Cardiac septum (tissue), 1 donor: ENCODE measurements around the gene FOS. TPM values are rescaled to one million over a fixed set of nuclear protein-coding genes. Genes with fewer than 3 reads are reported as not detected.

Experiments
- DNase-seq: peaks from one replicate; pipeline ENCODE4 v3.0.0-alpha.2; 2020; ENCODE audit warnings: low spot score
- intact Hi-C: fragments of 100-400 bp; cut with DNase I; formaldehyde crosslinking; loops from one replicate; pipeline ENCODE4 v1.14.0; 2022
- total RNA-seq: library from RNA; stranded (reverse); fragmentation: NEBNext Ultra II Directional; extraction: Animal tissue kit (Norgen Biotek cat#: 25700); gene quantifications from one replicate; pipeline ENCODE4 v1.2.1, GENCODE V29; 2021
- donor health status: DM: no; HTN: no; CAD: no.

The FOS gene
- total RNA-seq, 1 donor from 2014 or later: 25.8 TPM

- intact Hi-C loops: no loop called here
- DNase-seq: no peak
Measured at GRCh38 chr14:75249251-75249957, 29.2 kb upstream of the FOS start.

GRCh38 chr14:75249958-75250336, 28.7 kb upstream of the FOS start:
- DNase-seq: no peak
- intact Hi-C loops: no loop called here

GRCh38 chr14:75250800-75251199, 27.8 kb upstream of the FOS start:
- no peak for DNase-seq
- intact Hi-C loops: no loop called here

- DNase-seq: no peak
- intact Hi-C loops: no loop called here
Measured at GRCh38 chr14:75252254-75252837, 26.3 kb upstream of the FOS start.

GRCh38 chr14:75254381-75254822, 24.2 kb upstream of the FOS start:
- no peak for DNase-seq
- intact Hi-C loops: no loop called here

- intact Hi-C loops: no loop called here
- no peak for DNase-seq
Measured at GRCh38 chr14:75254901-75255584, 23.6 kb upstream of the FOS start.

- DNase-seq: no peak
Measured at GRCh38 chr14:75258079-75258802, 20.4 kb upstream of the FOS start.

GRCh38 chr14:75258803-75259509, 19.7 kb upstream of the FOS start:
- intact Hi-C loops: loop anchor here (2.0 kb wide), 3 partner anchors 18 to 82 kb away; partner anchors contain the start of gene TMED10
- peak; percentile 100 for DNase-seq

More at GRCh38 chr14:75258079-75258802, 20.4 kb upstream of the FOS start:
- intact Hi-C loops: loop anchor here (2.0 kb wide), 3 partner anchors 19 to 81 kb away; partner anchors contain the start of gene TMED10

GRCh38 chr14:75259510-75259855, 19.1 kb upstream of the FOS start:
- intact Hi-C loops: loop anchor here (2.0 kb wide), 3 partner anchors 17 to 83 kb away; partner anchors contain the start of gene TMED10
- DNase-seq: no peak

GRCh38 chr14:75260025-75260763, 18.4 kb upstream of the FOS start:
- DNase-seq: no peak
- intact Hi-C loops: no loop called here

GRCh38 chr14:75261820-75262219, 16.8 kb upstream of the FOS start:
- no peak for DNase-seq
- intact Hi-C loops: no loop called here

- intact Hi-C loops: no loop called here
- no peak for DNase-seq
Measured at GRCh38 chr14:75262641-75263040, 16.0 kb upstream of the FOS start.

GRCh38 chr14:75264036-75264435, 14.6 kb upstream of the FOS start:
- no peak for DNase-seq
- intact Hi-C loops: no loop called here

- no peak for DNase-seq
Measured at GRCh38 chr14:75267141-75267721, 11.4 kb upstream of the FOS start.

GRCh38 chr14:75268633-75269550, 9.7 kb upstream of the FOS start:
- intact Hi-C loops: no loop called here
- no peak for DNase-seq

More at GRCh38 chr14:75267141-75267721, 11.4 kb upstream of the FOS start:
- intact Hi-C loops: no loop called here

GRCh38 chr14:75271514-75271913, 7.1 kb upstream of the FOS start:
- intact Hi-C loops: no loop called here
- no peak for DNase-seq

- intact Hi-C loops: no loop called here
- DNase-seq: no peak
Measured at GRCh38 chr14:75273272-75274049, 5.2 kb upstream of the FOS start.
